Prostate gland (tissue), 2 donors: ENCODE results near the gene AUTS2. TPM values are rescaled to one million over a fixed set of nuclear protein-coding genes. Genes with fewer than 3 reads are reported as not detected.

Source experiments
- DNase-seq: peaks from one replicate; pipeline ENCODE4 v3.0.0-alpha.2; 2019; ENCODE audit warnings: low spot score
- H3K27ac ChIP-seq, 2 donors: fragments of 200-600 bp; sonication (generic); 2 replicates each; pipeline ENCODE4 v1.5.1; 2017 to 2019
- H3K27me3 ChIP-seq: fragments of 200-600 bp; sonication (generic); replicated peaks from 2 replicates; pipeline ENCODE4 v1.5.1; 2019; ENCODE audit not compliant: insufficient read depth
- H3K36me3 ChIP-seq, 2 donors: fragments of 200-600 bp; sonication (generic); 1 replicate in 1 of 2; 2 replicates in 1 of 2; pipeline versions ENCODE4 v1.5.1 to v1.8.1; 2017 to 2019
- H3K4me1 ChIP-seq: fragments of 200-600 bp; sonication (generic); replicated peaks from 2 replicates; pipeline ENCODE4 v1.5.1; 2019
- H3K4me3 ChIP-seq, 2 donors: fragments of 200-600 bp; sonication (generic); 2 replicates each; pipeline ENCODE4 v1.5.1; 2017 to 2019
- H3K9me3 ChIP-seq: fragments of 200-600 bp; sonication (generic); 2 replicates; pipeline ENCODE4 v1.5.1; 2017
- POLR2A ChIP-seq: fragments of 450-650 bp; IDR thresholded peaks from one replicate; pipeline ENCODE4 v1.6.1; 2016; ENCODE audit warnings: antibody characterized with exemption, mild to moderate bottlenecking
- POLR2AphosphoS5 ChIP-seq: sonication (generic); formaldehyde crosslinking; IDR thresholded peaks from one replicate; pipeline ENCODE4 v1.6.1; 2017; ENCODE audit warnings: antibody characterized with exemption
- WGBS: methylation state at CpG from one replicate; pipeline ENCODE4 v1.1.5; 2018; 5-methylcytosine and 5-hydroxymethylcytosine counted together
- intact Hi-C: fragments of 100-400 bp; cut with DNase I; formaldehyde crosslinking; loops from one replicate; pipeline ENCODE4 v1.14.2; 2022
- total RNA-seq, 2 donors: library from RNA; depleted of rRNA; stranded (reverse); fragments of >200 nt; gene quantifications; one replicate each; pipeline ENCODE4 v1.1.0, GENCODE V29; 2016
- TF ChIP-seq, protein P1 (sequence below), 4 experiments: fragments of 200-600 bp in 2 of 4; fragments of 450-650 bp in 2 of 4; sonication (generic) in 2 of 4; IDR thresholded peaks; 1 replicate in 3 of 4; 2 replicates in 1 of 4; pipeline ENCODE4 v1.5.1; 2016 to 2019; ENCODE audit warnings: antibody characterized with exemption in 4 of 4, mild to moderate bottlenecking in 2 of 4, moderate library complexity in 2 of 4

The AUTS2 gene
- total RNA-seq, 2 donors from 2014 or later: 25.0 to 55.2 TPM

DNA sequence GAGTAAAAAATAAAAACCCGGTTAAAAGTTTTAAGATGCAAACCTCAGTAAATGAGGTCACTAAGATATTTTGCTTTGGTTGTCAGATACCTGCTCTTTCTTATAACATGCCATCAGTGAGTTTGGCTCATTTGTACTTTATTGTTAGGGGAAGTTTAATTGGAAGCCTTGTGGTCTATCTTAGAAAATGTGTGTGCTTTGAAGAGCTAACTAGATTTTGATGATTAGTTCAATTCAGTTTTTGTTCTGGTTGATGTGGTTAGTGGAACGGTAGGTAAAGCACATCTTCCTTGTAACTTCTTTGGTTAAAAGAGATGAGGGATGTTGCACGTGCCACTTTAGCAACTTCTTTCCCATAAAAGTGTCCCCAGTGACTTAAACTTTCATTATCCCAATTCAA, 1180.3 kb downstream of the AUTS2 start:
- Histone ChIP-seq H3K27me3 (no peaks in the 10 kb centered on the region), H3K4me3 (no peak overlapping the region), H3K4me1 (no peaks in the 10 kb centered on the region), H3K9me3 (no peaks in the 10 kb centered on the region), H3K27ac (no peak overlapping the region), H3K36me3 (no peaks in the 10 kb centered on the region)
- WGBS: 68% methylated on average over 3 of the region's 3 CpGs
- intact Hi-C loops: no loop called here
- no peak for DNase-seq
- no peak for TF ChIP-seq POLR2A
- TF ChIP-seq, protein P1, sequence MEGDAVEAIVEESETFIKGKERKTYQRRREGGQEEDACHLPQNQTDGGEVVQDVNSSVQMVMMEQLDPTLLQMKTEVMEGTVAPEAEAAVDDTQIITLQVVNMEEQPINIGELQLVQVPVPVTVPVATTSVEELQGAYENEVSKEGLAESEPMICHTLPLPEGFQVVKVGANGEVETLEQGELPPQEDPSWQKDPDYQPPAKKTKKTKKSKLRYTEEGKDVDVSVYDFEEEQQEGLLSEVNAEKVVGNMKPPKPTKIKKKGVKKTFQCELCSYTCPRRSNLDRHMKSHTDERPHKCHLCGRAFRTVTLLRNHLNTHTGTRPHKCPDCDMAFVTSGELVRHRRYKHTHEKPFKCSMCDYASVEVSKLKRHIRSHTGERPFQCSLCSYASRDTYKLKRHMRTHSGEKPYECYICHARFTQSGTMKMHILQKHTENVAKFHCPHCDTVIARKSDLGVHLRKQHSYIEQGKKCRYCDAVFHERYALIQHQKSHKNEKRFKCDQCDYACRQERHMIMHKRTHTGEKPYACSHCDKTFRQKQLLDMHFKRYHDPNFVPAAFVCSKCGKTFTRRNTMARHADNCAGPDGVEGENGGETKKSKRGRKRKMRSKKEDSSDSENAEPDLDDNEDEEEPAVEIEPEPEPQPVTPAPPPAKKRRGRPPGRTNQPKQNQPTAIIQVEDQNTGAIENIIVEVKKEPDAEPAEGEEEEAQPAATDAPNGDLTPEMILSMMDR (IDR thresholded peaks at IDR 0.05): no peak
- TF ChIP-seq POLR2AphosphoS5: no peak

GRCh38 chr7:70779321-70779720, 1181.0 kb downstream of the AUTS2 start:
- no peaks in the 10 kb centered on the region for H3K9me3 ChIP-seq
- WGBS: 96% methylated on average over 7 of the region's 7 CpGs
- no peaks in the 10 kb centered on the region for H3K36me3 ChIP-seq
- DNase-seq: no peak
- no peaks in the 10 kb centered on the region for H3K27me3 ChIP-seq
- TF ChIP-seq, protein P1 (IDR thresholded peaks at IDR 0.05): no peak
- TF ChIP-seq POLR2A (no peak), POLR2AphosphoS5 (no peak)
- intact Hi-C loops: no loop called here
- no peak overlapping the region for H3K27ac ChIP-seq
- no peaks in the 10 kb centered on the region for H3K4me1 ChIP-seq
- H3K4me3 ChIP-seq: no peak overlapping the region

- intact Hi-C loops: no loop called here
- 81% methylated on average over 11 of the region's 11 CpGs for WGBS
- H3K9me3 ChIP-seq: no peaks in the 10 kb centered on the region
- H3K4me1 ChIP-seq: no peaks in the 10 kb centered on the region
- DNase-seq: no peak
- TF ChIP-seq, protein P1 (IDR thresholded peaks at IDR 0.05): no peak
- TF ChIP-seq POLR2AphosphoS5: no peak
- TF ChIP-seq POLR2A: no peak
- no peak overlapping the region for H3K27ac ChIP-seq
- no peaks in the 10 kb centered on the region for H3K36me3 ChIP-seq
- H3K27me3 ChIP-seq: no peaks in the 10 kb centered on the region
- H3K4me3 ChIP-seq: no peak overlapping the region
Measured at GRCh38 chr7:70781922-70782311, 1183.6 kb downstream of the AUTS2 start.

GRCh38 chr7:70782796-70783195, 1184.5 kb downstream of the AUTS2 start:
- no peaks in the 10 kb centered on the region for H3K4me1 ChIP-seq
- no peak overlapping the region for H3K4me3 ChIP-seq
- H3K9me3 ChIP-seq: no peaks in the 10 kb centered on the region
- TF ChIP-seq, protein P1 (IDR thresholded peaks at IDR 0.05): no peak
- TF ChIP-seq POLR2A: no peak
- no peak for TF ChIP-seq POLR2AphosphoS5
- no peaks in the 10 kb centered on the region for H3K36me3 ChIP-seq
- no peak overlapping the region for H3K27ac ChIP-seq
- no peak for DNase-seq
- intact Hi-C loops: no loop called here
- H3K27me3 ChIP-seq: no peaks in the 10 kb centered on the region
- WGBS: 95% methylated on average over 1 of the region's 1 CpG

- DNase-seq: no peak
- no peaks in the 10 kb centered on the region for H3K27me3 ChIP-seq
- no peaks in the 10 kb centered on the region for H3K4me1 ChIP-seq
- TF ChIP-seq, protein P1 (IDR thresholded peaks at IDR 0.05): no peak
- TF ChIP-seq POLR2A (no peak), POLR2AphosphoS5 (no peak)
- intact Hi-C loops: no loop called here
- H3K9me3 ChIP-seq: no peaks in the 10 kb centered on the region
- 81% methylated on average over 5 of the region's 5 CpGs for WGBS
- no peak overlapping the region for H3K4me3 ChIP-seq
- peaks cover 0 to 4% of the 10 kb centered on the region in 2 donors for H3K36me3 ChIP-seq
- H3K27ac ChIP-seq: no peak overlapping the region
Measured at GRCh38 chr7:70785427-70785826, 1187.2 kb downstream of the AUTS2 start.
